Fibroblast of lung (primary cell): ENCODE data around the gene RAPH1. TPM values are rescaled to one million over a fixed set of nuclear protein-coding genes. Genes with fewer than 3 reads are reported as not detected.

Experiments used
- DNase-seq, 2 donors: peaks; one replicate each; pipeline versions ENCODE4 v3.0.0 to v3.0.0-alpha.2; 2010; ENCODE audit warnings: low read depth in 2 of 2
- H2AFZ ChIP-seq: 2 replicates; pipeline ENCODE4 v1.5.1; 2012; ENCODE audit warnings: low read length, control low read depth, inconsistent platforms
- H3K27ac ChIP-seq: 2 replicates; pipeline ENCODE4 v1.5.1; 2011; ENCODE audit warnings: low read length, control low read depth; ENCODE audit not compliant: insufficient read depth
- H3K27me3 ChIP-seq: 2 replicates; pipeline ENCODE4 v1.5.1; 2011; ENCODE audit warnings: mild to moderate bottlenecking, low read length; ENCODE audit not compliant: control insufficient read depth, insufficient read depth
- H3K36me3 ChIP-seq: 2 replicates; pipeline ENCODE4 v1.5.1; 2011; ENCODE audit warnings: low read length; ENCODE audit not compliant: control insufficient read depth, insufficient read depth
- H3K4me1 ChIP-seq: 2 replicates; pipeline ENCODE4 v1.5.1; 2011; ENCODE audit warnings: low read length; ENCODE audit not compliant: control insufficient read depth, insufficient read depth; ENCODE audit errors: extremely low read depth
- H3K4me2 ChIP-seq: 2 replicates; pipeline ENCODE4 v1.5.1; 2011; ENCODE audit warnings: low read length, control low read depth; ENCODE audit not compliant: insufficient read depth; ENCODE audit errors: extremely low read depth
- H3K4me3 ChIP-seq, 4 experiments: fragments of 200-600 bp in 1 of 4; sonication (generic) in 1 of 4; replicated peaks in 1 of 4; 2 replicates each; pipeline ENCODE4 v1.5.1; 2011 to 2016; ENCODE audit warnings: low read length in 4 of 4, low read depth in 3 of 4, mild to moderate bottlenecking in 3 of 4, control low read depth in 2 of 4, inconsistent platforms in 1 of 4, mixed read lengths in 1 of 4; ENCODE audit not compliant: insufficient read depth in 1 of 4; ENCODE audit errors: control extremely low read depth in 1 of 4
- H3K79me2 ChIP-seq: 2 replicates; pipeline ENCODE4 v1.5.1; 2012; ENCODE audit warnings: mild to moderate bottlenecking, low read length, inconsistent platforms; ENCODE audit not compliant: control insufficient read depth, insufficient read depth
- H3K9ac ChIP-seq: 2 replicates; pipeline ENCODE4 v1.5.1; 2011; ENCODE audit warnings: mild to moderate bottlenecking, low read length, control low read depth; ENCODE audit not compliant: insufficient read depth
- H3K9me3 ChIP-seq: 2 replicates; pipeline ENCODE4 v1.5.1; 2012; ENCODE audit warnings: low read depth, low read length; ENCODE audit not compliant: control insufficient read depth, insufficient read depth
- H4K20me1 ChIP-seq: 2 replicates; pipeline ENCODE4 v1.5.1; 2011; ENCODE audit warnings: low read length; ENCODE audit not compliant: control insufficient read depth, insufficient read depth; ENCODE audit errors: extremely low read depth
- EZH2 ChIP-seq: IDR thresholded peaks from 2 replicates; pipeline ENCODE4 v1.5.1; 2012; ENCODE audit warnings: low read length, control low read depth, mild to moderate bottlenecking; ENCODE audit errors: missing control alignments
- polyA plus RNA-seq, 2 donors: library from polyadenylated mRNA; depleted of rRNA in 1 of 2; stranded (reverse) in 1 of 2; unstranded in 1 of 2; fragments of >200 nt; gene quantifications; 2 replicates each; pipeline ENCODE4 v1.2.1, GENCODE V29; 2011 to 2012; ENCODE audit warnings: missing spikeins in 1 of 2
- total RNA-seq: library from RNA; depleted of rRNA; stranded (reverse); fragments of >200 nt; gene quantifications from 2 replicates; pipeline ENCODE4 v1.2.1, GENCODE V29; 2014
- TF ChIP-seq, protein P1 (sequence below), 2 donors: IDR thresholded peaks in 1 of 2; conservative IDR thresholded peaks in 1 of 2; 1 replicate in 1 of 2; 2 replicates in 1 of 2; pipeline ENCODE4 v1.5.1; 2011 to 2012; ENCODE audit warnings: low read length in 2 of 2, control low read depth in 1 of 2, inconsistent platforms in 1 of 2, low read depth in 1 of 2, mild to moderate bottlenecking in 1 of 2

Gene RAPH1
- total and polyA plus RNA-seq, 2 donors (not counting 1 experiment from before 2014, with no cell fraction given) = 14.1 to 21.1 TPM

DNA sequence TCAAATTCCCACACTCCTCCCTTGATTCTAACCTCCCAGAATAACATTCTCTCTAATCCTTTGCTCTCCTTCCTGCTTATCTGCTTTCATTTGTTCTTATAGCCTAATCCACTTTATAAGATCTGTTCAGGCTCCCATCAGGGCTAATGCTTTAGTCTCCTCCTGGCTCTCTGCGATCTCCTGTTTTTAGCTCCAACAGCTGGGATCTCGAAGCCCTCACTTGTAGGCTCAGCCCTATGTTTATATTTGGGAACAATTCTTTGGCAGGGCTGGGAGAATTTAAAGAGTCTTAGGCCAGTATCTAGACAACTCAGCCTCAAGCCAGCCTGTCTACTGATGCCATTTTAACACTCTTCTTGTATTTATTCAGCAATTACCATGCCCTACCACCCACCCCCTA is 27.2 kb upstream of the RAPH1 start:
- Histone ChIP-seq H3K9me3 (no peaks in the 10 kb centered on the region), H2AFZ (no peak overlapping the region), H3K4me3 (no peak overlapping the region), H3K27me3 (no peaks in the 10 kb centered on the region), H3K27ac (no peak overlapping the region), H3K4me2 (no peak overlapping the region), H3K4me1 (no peaks in the 10 kb centered on the region), H3K9ac (no peak overlapping the region), H3K36me3 (no peaks in the 10 kb centered on the region), H4K20me1 (no peaks in the 10 kb centered on the region), H3K79me2 (no peaks in the 10 kb centered on the region)
- no peak for TF ChIP-seq EZH2
- TF ChIP-seq, protein P1, sequence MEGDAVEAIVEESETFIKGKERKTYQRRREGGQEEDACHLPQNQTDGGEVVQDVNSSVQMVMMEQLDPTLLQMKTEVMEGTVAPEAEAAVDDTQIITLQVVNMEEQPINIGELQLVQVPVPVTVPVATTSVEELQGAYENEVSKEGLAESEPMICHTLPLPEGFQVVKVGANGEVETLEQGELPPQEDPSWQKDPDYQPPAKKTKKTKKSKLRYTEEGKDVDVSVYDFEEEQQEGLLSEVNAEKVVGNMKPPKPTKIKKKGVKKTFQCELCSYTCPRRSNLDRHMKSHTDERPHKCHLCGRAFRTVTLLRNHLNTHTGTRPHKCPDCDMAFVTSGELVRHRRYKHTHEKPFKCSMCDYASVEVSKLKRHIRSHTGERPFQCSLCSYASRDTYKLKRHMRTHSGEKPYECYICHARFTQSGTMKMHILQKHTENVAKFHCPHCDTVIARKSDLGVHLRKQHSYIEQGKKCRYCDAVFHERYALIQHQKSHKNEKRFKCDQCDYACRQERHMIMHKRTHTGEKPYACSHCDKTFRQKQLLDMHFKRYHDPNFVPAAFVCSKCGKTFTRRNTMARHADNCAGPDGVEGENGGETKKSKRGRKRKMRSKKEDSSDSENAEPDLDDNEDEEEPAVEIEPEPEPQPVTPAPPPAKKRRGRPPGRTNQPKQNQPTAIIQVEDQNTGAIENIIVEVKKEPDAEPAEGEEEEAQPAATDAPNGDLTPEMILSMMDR (conservative IDR thresholded peaks at IDR 0.05 in 1 of 2, IDR thresholded peaks at IDR 0.05 in 1 of 2; ENCODE audit: low read depth in 1 of 2, low read length in 2 of 2) = no peak
- DNase-seq = peak in 1 of 2 donors; percentile 88

DNA sequence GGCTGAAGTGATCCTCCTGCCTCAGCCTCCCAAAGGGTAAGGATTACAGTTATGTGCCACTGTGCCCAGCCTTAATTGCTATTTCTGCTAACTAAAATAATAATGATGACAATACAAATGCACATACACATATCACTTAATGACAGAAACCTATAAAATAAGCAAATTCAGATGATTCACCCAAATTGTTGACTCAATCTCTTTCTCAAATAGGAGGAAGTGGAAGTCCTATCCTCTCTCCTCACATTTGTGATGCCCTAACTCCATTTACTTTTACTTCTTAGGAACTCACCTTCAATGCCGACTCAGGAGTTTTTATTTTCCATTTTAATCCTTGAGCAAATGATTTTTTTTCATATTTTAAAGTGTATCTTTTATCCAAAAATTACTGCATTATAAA is 24.5 kb upstream of the RAPH1 start:
- Histone ChIP-seq H3K9ac (no peak overlapping the region), H2AFZ (no peak overlapping the region)
- DNase-seq = no peak

DNA sequence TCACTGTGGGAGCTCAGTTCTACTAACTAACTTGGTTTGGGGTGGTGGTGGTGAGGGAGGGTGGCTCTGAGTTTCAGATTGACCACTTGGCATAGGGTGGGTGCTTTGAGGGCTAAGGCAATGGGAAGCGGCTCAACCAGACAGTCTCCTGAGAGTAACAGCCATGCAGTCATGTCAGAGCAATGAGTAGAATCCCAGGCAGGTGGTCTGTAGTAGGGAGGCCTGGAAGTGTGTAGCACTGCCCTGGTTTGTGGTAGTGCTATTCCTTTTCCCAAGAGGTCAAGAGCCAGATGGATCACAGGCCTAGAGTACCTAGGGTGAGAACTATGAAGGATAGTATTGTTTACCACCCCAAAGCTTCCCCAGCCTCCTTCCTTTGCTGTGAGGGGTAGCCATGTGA is 18.7 kb upstream of the RAPH1 start:
- Histone ChIP-seq H4K20me1 (no peaks in the 10 kb centered on the region), H3K4me1 (no peaks in the 10 kb centered on the region), H2AFZ (no peak overlapping the region), H3K79me2 (no peaks in the 10 kb centered on the region), H3K4me3 (no peak overlapping the region), H3K4me2 (no peak overlapping the region), H3K27ac (no peak overlapping the region), H3K36me3 (no peaks in the 10 kb centered on the region), H3K27me3 (no peaks in the 10 kb centered on the region), H3K9me3 (no peaks in the 10 kb centered on the region), H3K9ac (no peak overlapping the region)
- TF ChIP-seq EZH2 = no peak
- TF ChIP-seq, protein P1 (conservative IDR thresholded peaks at IDR 0.05 in 1 of 2, IDR thresholded peaks at IDR 0.05 in 1 of 2; ENCODE audit: low read depth in 1 of 2, low read length in 2 of 2) = no peak
- DNase-seq = no peak

More for the DNA sequence above, 24.5 kb upstream of the RAPH1 start:
- H3K4me1 ChIP-seq = no peaks in the 10 kb centered on the region
- no peaks in the 10 kb centered on the region for H3K36me3 ChIP-seq
- H4K20me1 ChIP-seq = no peaks in the 10 kb centered on the region
- H3K27me3 ChIP-seq = no peaks in the 10 kb centered on the region
- H3K4me3 ChIP-seq = no peak overlapping the region
- H3K79me2 ChIP-seq = no peaks in the 10 kb centered on the region
- H3K4me2 ChIP-seq = no peak overlapping the region
- TF ChIP-seq EZH2 = no peak
- TF ChIP-seq, protein P1 (conservative IDR thresholded peaks at IDR 0.05 in 1 of 2, IDR thresholded peaks at IDR 0.05 in 1 of 2; ENCODE audit: low read depth in 1 of 2, low read length in 2 of 2) = no peak
- H3K9me3 ChIP-seq = no peaks in the 10 kb centered on the region
- no peak overlapping the region for H3K27ac ChIP-seq
